ENCODE results near the gene KXD1. TPM values are rescaled to one million over a fixed set of nuclear protein-coding genes. Genes with fewer than 3 reads are reported as not detected.
A peak's percentile ranks its signal among the peaks of the same experiment; 100 is the strongest.

The KXD1 gene
- total RNA-seq, 1 experiment from 2014 or later: 138 TPM

GRCh38 chr19:18613589-18614234, 56.0 kb downstream of the KXD1 start:
- no peaks in the 10 kb centered on the region for H3K79me1 ChIP-seq (ENCODE audit: insufficient read depth, low read depth, low read length, poor library complexity, severe bottlenecking)
- Mint-ChIP-seq H3K27me3 (ENCODE audit: low read depth) (peaks cover 85% of the 10 kb centered on the region), H3K27ac (no peak overlapping the region), H3K4me1 (peaks cover 34 to 42% of the 10 kb centered on the region in 2 experiments), H3K9me3 (peaks cover 6 to 7% of the 10 kb centered on the region in 2 experiments), H3K4me3 (peak overlapping the region; percentile 60 to 88), H3K36me3 (ENCODE audit: insufficient read depth in 1 of 3, low read depth in 3 of 3) (peaks cover 0 to 7% (median 4%) of the 10 kb centered on the region in 3 experiments; a peak in 5 of 7 replicates)
- H2BK12ac ChIP-seq (ENCODE audit: insufficient read length, low read depth, low read length): no peak overlapping the region
- H2BK120ac ChIP-seq (ENCODE audit: low read depth, low read length, poor library complexity, severe bottlenecking): no peak overlapping the region
- H2AFZ ChIP-seq (ENCODE audit: low read length): no peak overlapping the region
- H3K4me1 ChIP-seq (ENCODE audit: insufficient read depth, low read length): peaks cover 17% of the 10 kb centered on the region
- no peak overlapping the region; the same call in 1 of the 2 replicates for H3K14ac ChIP-seq (ENCODE audit: insufficient read depth, low read length)
- H3K9ac ChIP-seq (ENCODE audit: extremely low read depth, insufficient read length, low read length): no peak overlapping the region
- H2AK5ac ChIP-seq (ENCODE audit: insufficient read length, low read length): no peak overlapping the region
- H3K56ac ChIP-seq (ENCODE audit: insufficient read length, low read depth, low read length): no peak overlapping the region
- no peak overlapping the region for H2BK20ac ChIP-seq (ENCODE audit: low read depth, low read length, poor library complexity, severe bottlenecking)
- H4K5ac ChIP-seq (ENCODE audit: insufficient read length, low read depth, low read length): no peak overlapping the region
- no peaks in the 10 kb centered on the region for H3K79me2 ChIP-seq (ENCODE audit: insufficient read depth, low read length)
- no peak for DNase-seq
- no peaks in the 10 kb centered on the region for H3K9me3 ChIP-seq (ENCODE audit: control insufficient read depth, low read depth, low read length)
- H3K27me3 ChIP-seq (ENCODE audit: insufficient read depth, low read length): peaks cover 52% of the 10 kb centered on the region
- no peak overlapping the region for H3K27ac ChIP-seq (ENCODE audit: insufficient read length, low read depth, low read length)
- no peak overlapping the region for H4K91ac ChIP-seq (ENCODE audit: insufficient read length, low read depth, low read length)
- WGBS (ENCODE audit: extremely low coverage, insufficient read length, low lambda C conversion rate): no CpG with 5 or more reads among the region's 23 CpGs
- no peak overlapping the region for H3K23ac ChIP-seq (ENCODE audit: insufficient read length, low read depth, low read length)
- H3K4me2 ChIP-seq (ENCODE audit: insufficient read depth, insufficient read length, low read length): peak overlapping the region; percentile 44
- no peak overlapping the region for H3T11ph ChIP-seq (ENCODE audit: low read length)
- no peaks in the 10 kb centered on the region for H4K20me1 ChIP-seq (ENCODE audit: control insufficient read depth, insufficient read depth, insufficient read length)
- no peak overlapping the region for H2BK5ac ChIP-seq (ENCODE audit: insufficient read length, low read length)
- no peak overlapping the region for H3K4ac ChIP-seq (ENCODE audit: low read depth, low read length)
- H3K18ac ChIP-seq (ENCODE audit: insufficient read length, low read depth, low read length): no peak overlapping the region
- TF ChIP-seq CTCF (conservative IDR thresholded peaks at IDR 0.05): no peak
- H2BK15ac ChIP-seq (ENCODE audit: low read depth, low read length): no peak overlapping the region
- peaks cover 27% of the 10 kb centered on the region for H3K23me2 ChIP-seq (ENCODE audit: insufficient read length, low read depth, low read length, poor library complexity, severe bottlenecking)
- no peak overlapping the region for H4K8ac ChIP-seq (replicated peaks; ENCODE audit: insufficient read length, low read depth, low read length)
